ENCODE measurements around the gene DNAJC13.

Gene DNAJC13

GRCh38 chr3:132509506-132509905, 92.2 kb downstream of the DNAJC13 start:
- FAIRE-seq: no peak
- DNase-seq (ENCODE audit: insufficient read length, low spot score): no peak
- no peak for TF ChIP-seq CTCF (IDR thresholded peaks at IDR 0.05; ENCODE audit: insufficient read depth, missing control alignments)

- DNase-seq (ENCODE audit: insufficient read length, low spot score) (no peak), FAIRE-seq (no peak)
- no peak for TF ChIP-seq CTCF (IDR thresholded peaks at IDR 0.05; ENCODE audit: insufficient read depth, missing control alignments)
Measured at GRCh38 chr3:132513057-132513456, 95.8 kb downstream of the DNAJC13 start.

- no peak for FAIRE-seq
- no peak for DNase-seq (ENCODE audit: insufficient read length, low spot score)
- TF ChIP-seq CTCF (IDR thresholded peaks at IDR 0.05; ENCODE audit: insufficient read depth, missing control alignments): no peak
Measured at GRCh38 chr3:132517311-132517710, 100.0 kb downstream of the DNAJC13 start.

GRCh38 chr3:132519914-132520313, 102.6 kb downstream of the DNAJC13 start:
- FAIRE-seq: no peak
- no peak for TF ChIP-seq CTCF (IDR thresholded peaks at IDR 0.05; ENCODE audit: insufficient read depth, missing control alignments)
- DNase-seq (ENCODE audit: insufficient read length, low spot score): no peak

GRCh38 chr3:132521901-132522300, 104.6 kb downstream of the DNAJC13 start:
- DNase-seq (ENCODE audit: insufficient read length, low spot score) (no peak), FAIRE-seq (no peak)
- TF ChIP-seq CTCF (IDR thresholded peaks at IDR 0.05; ENCODE audit: insufficient read depth, missing control alignments): no peak

GRCh38 chr3:132522353-132522752, 105.1 kb downstream of the DNAJC13 start:
- FAIRE-seq (no peak), DNase-seq (ENCODE audit: insufficient read length, low spot score) (no peak)
- no peak for TF ChIP-seq CTCF (IDR thresholded peaks at IDR 0.05; ENCODE audit: insufficient read depth, missing control alignments)

GRCh38 chr3:132530624-132531023, 113.3 kb downstream of the DNAJC13 start:
- no peak for FAIRE-seq
- DNase-seq (ENCODE audit: insufficient read length, low spot score): no peak
- TF ChIP-seq CTCF (IDR thresholded peaks at IDR 0.05; ENCODE audit: insufficient read depth, missing control alignments): no peak

Data from D721Med (cell line).